ENCODE results near the gene NFIX. TPM values are rescaled to one million over a fixed set of nuclear protein-coding genes. Genes with fewer than 3 reads are reported as not detected.
A peak's percentile ranks its signal among the peaks of the same experiment; 100 is the strongest.
"Not testable (repeated sequence)": the region's sequence is repeated elsewhere in the genome, so short reads cannot be mapped to it uniquely, and the experiment has no call there.

The NFIX gene
- total RNA-seq, 1 donor from 2014 or later, result 146 TPM

GRCh38 chr19:12956446-12957388, 38.6 kb upstream of the NFIX start, which contains the start of gene GADD45GIP1:
GADD45GIP1 (minus strand) TSS chr19:12957223; CDS start chr19:12957212, 11 bp downstream.
- peaks cover 34% of the 10 kb centered on the region for H3K36me3 ChIP-seq
- DNase-seq (peak; percentile 89), ATAC-seq (peak; percentile 98)
- no peaks in the 10 kb centered on the region for H3K9me3 ChIP-seq
- no peaks in the 10 kb centered on the region for H3K27me3 ChIP-seq (ENCODE audit: low read depth)
- peaks cover 47% of the 10 kb centered on the region for H3K4me1 ChIP-seq
- intact Hi-C loops (cut with DNase I), result no loop called here
- TF ChIP-seq CTCF (IDR thresholded peaks at IDR 0.05), result no peak
- peak within 1 kb of the TSS; percentile 89 for H3K27ac ChIP-seq
- peak within 1 kb of the TSS; percentile 86 for H3K4me3 ChIP-seq

- H3K27ac ChIP-seq, result peak overlapping the region; percentile 89
- peaks cover 44% of the 10 kb centered on the region for H3K4me1 ChIP-seq
- intact Hi-C loops (cut with DNase I); H3K27me3 ChIP-seq (ENCODE audit: low read depth); H3K9me3 ChIP-seq; DNase-seq: not testable (repeated sequence)
- peaks cover 27% of the 10 kb centered on the region for H3K36me3 ChIP-seq
- H3K4me3 ChIP-seq, result peak overlapping the region; percentile 86
- ATAC-seq, result peak; percentile 10 to 22
Observed at GRCh38 chr19:12957389-12957952, 37.8 kb upstream of the NFIX start.

- Histone ChIP-seq H3K9me3 (no peaks in the 10 kb centered on the region), H3K27me3 (ENCODE audit: low read depth) (no peaks in the 10 kb centered on the region), H3K36me3 (peaks cover 8% of the 10 kb centered on the region), H3K4me1 (peaks cover 28% of the 10 kb centered on the region), H3K4me3 (no peak overlapping the region), H3K27ac (no peak overlapping the region)
- ATAC-seq (no peak), DNase-seq (no peak)
- intact Hi-C loops (cut with DNase I), result no loop called here
- no peak for TF ChIP-seq CTCF (IDR thresholded peaks at IDR 0.05)
Observed at GRCh38 chr19:12959481-12959880, 35.8 kb upstream of the NFIX start.

DNA sequence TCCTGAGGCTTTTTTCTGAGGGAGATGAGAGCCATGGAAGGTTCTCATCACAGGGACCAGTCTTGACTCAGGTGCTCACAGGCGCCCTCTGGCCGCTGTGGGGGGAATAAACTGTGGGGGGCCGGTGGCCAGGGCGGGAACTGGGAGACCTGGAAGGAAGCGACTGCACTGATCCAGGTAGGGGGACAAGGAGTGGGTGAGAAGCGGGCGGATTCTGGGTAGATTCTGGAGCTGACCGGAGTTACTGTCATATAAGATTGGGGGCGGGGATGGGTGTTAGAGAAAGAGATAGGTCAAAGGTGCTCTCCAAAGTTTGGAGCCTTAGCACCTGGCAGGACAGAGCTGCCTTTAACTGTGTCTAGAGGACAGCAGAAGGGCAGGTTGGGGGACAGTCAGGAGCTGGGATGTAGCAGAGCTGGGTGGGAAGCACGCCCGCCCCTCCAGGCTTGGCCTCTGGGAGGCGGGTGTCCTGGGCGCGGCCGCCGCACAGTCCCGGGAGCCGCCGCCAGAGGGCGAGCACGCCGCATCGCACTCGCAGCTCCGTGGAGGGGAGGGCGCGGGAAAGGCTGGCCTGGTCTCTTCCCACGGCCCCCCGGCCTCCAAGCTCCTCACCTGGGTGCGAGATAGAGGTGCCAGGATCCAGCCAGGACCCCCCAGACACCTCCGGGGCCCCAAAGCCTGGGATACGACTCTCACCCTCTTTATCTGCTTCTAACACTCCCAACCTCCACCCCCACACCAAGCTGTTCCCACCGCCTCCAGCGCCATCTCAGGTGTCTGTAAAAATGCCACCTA, 30.1 kb upstream of the NFIX start:
- Histone ChIP-seq H3K27ac (peak overlapping the region; percentile 66), H3K9me3 (no peaks in the 10 kb centered on the region), H3K4me1 (peaks cover 9% of the 10 kb centered on the region), H3K27me3 (ENCODE audit: low read depth) (no peaks in the 10 kb centered on the region), H3K4me3 (peak overlapping the region; percentile 60), H3K36me3 (no peaks in the 10 kb centered on the region)
- peak; percentile 87 for DNase-seq
- intact Hi-C loops (cut with DNase I), result no loop called here
- TF ChIP-seq CTCF (IDR thresholded peaks at IDR 0.05), result peak; percentile 90
- peak; percentile 97 to 99 for ATAC-seq

DNA sequence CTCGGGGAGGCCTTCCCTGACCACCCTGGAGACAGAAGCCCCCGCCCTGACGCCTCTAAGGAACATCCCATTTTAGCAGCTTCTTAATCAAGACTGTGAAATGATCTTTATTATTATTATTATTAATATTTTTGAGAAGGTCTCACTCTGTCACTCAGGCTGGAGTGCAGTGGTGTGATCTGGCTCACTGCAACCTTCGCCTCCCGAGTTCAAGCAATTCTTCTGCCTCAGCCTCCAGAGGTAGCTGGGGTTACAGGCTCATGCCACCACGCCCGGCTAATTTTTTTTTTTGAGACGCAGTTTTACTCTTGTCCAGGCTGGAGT, 29.5 kb upstream of the NFIX start:
- DNase-seq (no peak), ATAC-seq (no peak)
- intact Hi-C loops (cut with DNase I), result no loop called here
- Histone ChIP-seq H3K27ac (peak overlapping the region; percentile 66), H3K4me1 (peaks cover 9% of the 10 kb centered on the region), H3K36me3 (no peaks in the 10 kb centered on the region), H3K9me3 (no peaks in the 10 kb centered on the region), H3K4me3 (peak overlapping the region; percentile 60), H3K27me3 (ENCODE audit: low read depth) (no peaks in the 10 kb centered on the region)
- TF ChIP-seq CTCF (IDR thresholded peaks at IDR 0.05), result no peak
